Astrocyte (in vitro differentiated cells and primary cell): Measurements from ENCODE around the gene APC2.
"Not testable (repeated sequence)": the region's sequence is repeated elsewhere in the genome, so short reads cannot be mapped to it uniquely, and the experiment has no call there.

Experiments
- EZH2 ChIP-seq: IDR thresholded peaks from 2 replicates; pipeline ENCODE4 v1.6.1; 2012; ENCODE audit warnings: mild to moderate bottlenecking, low read length, inconsistent platforms; ENCODE audit not compliant: insufficient read depth
- TF ChIP-seq, protein P1 (sequence below): IDR thresholded peaks from 2 replicates; pipeline ENCODE4 v1.5.1; 2011; ENCODE audit warnings: low read depth, mild to moderate bottlenecking, inconsistent platforms, low read length, moderate library complexity; ENCODE audit not compliant: insufficient read depth

DNA sequence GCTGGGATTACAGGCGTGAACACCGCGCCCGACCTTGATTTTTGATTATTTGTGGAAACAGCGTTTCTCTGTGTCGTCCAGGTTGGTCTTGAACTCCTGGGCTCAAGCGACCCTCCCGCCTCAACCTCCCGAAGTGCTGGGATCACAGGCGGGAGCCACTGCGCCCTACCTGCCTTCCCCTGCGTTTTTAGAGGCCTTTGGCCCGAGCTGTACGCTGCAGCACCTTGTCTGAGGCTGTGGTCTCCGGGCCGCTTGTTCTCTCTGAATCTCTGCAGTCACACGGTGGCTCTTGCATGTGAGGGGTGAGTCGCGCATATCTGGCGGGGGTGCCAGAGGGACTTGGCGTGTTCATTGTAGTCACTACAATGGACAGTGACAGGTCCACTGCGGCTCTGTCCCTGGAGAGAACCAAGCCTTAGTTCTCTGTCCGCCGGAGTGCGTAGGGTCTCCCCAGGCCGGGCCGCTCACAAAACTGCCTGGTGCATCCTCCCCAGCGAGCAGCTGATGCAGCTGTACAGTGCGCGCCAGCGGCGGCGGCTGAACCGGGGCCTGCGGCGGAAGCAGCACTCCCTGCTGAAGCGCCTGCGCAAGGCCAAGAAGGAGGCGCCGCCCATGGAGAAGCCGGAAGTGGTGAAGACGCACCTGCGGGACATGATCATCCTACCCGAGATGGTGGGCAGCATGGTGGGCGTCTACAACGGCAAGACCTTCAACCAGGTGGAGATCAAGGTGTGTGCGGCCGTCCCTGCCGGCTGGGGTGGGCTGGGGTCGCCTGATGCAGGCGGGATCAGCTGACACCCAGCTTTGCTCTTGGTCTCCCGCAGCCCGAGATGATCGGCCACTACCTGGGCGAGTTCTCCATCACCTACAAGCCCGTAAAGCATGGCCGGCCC is 10.2 kb upstream of the APC2 start:
- TF ChIP-seq, protein P1, sequence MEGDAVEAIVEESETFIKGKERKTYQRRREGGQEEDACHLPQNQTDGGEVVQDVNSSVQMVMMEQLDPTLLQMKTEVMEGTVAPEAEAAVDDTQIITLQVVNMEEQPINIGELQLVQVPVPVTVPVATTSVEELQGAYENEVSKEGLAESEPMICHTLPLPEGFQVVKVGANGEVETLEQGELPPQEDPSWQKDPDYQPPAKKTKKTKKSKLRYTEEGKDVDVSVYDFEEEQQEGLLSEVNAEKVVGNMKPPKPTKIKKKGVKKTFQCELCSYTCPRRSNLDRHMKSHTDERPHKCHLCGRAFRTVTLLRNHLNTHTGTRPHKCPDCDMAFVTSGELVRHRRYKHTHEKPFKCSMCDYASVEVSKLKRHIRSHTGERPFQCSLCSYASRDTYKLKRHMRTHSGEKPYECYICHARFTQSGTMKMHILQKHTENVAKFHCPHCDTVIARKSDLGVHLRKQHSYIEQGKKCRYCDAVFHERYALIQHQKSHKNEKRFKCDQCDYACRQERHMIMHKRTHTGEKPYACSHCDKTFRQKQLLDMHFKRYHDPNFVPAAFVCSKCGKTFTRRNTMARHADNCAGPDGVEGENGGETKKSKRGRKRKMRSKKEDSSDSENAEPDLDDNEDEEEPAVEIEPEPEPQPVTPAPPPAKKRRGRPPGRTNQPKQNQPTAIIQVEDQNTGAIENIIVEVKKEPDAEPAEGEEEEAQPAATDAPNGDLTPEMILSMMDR = not testable (repeated sequence)
- not testable (repeated sequence) for TF ChIP-seq EZH2
